Measurements from ENCODE around the gene WNK4. TPM values are rescaled to one million over a fixed set of nuclear protein-coding genes. Genes with fewer than 3 reads are reported as not detected.

WNK4 gene
- total and polyA plus RNA-seq, 4 donors: 0.09 to 0.77 (median 0.45) TPM

GRCh38 chr17:42804918-42805367 is 24.5 kb downstream of the WNK4 start:
- H3K27ac ChIP-seq (ENCODE audit: low read depth in 1 of 2, low read length in 1 of 2): peak overlapping the region in 1 of 2 donors; percentile 31
- no peaks in the 10 kb centered on the region for H3K27me3 ChIP-seq (ENCODE audit: control insufficient read depth in 3 of 3, insufficient read depth in 3 of 3, low read length in 2 of 3)
- H3K9ac ChIP-seq (ENCODE audit: insufficient read depth in 1 of 2, low read length in 2 of 2): no peak overlapping the region
- peak in 2 of 3 donors; percentile 47 to 70 for DNase-seq
- TF ChIP-seq CTCF (IDR thresholded peaks at IDR 0.05; ENCODE audit: control extremely low read depth, extremely low read depth): no peak
- 84 to 86% methylated on average over 1 of the region's 1 CpG for WGBS, 2 donors
- ATAC-seq (ENCODE audit: insufficient read depth, low FRiP score): no peak
- no peak overlapping the region for H3K4me3 ChIP-seq
- peaks cover 0 to 8% (median 0%) of the 10 kb centered on the region in 5 donors for H3K4me1 ChIP-seq (ENCODE audit: control insufficient read depth in 5 of 5, insufficient read depth in 5 of 5, low read length in 5 of 5)
- no peaks in the 10 kb centered on the region for H3K9me3 ChIP-seq (ENCODE audit: control insufficient read depth in 4 of 4, insufficient read depth in 3 of 4, low read length in 3 of 4)
- peaks cover 0 to 4% (median 0%) of the 10 kb centered on the region in 4 donors for H3K36me3 ChIP-seq (ENCODE audit: control insufficient read depth in 4 of 4, insufficient read depth in 4 of 4, low read length in 4 of 4)

- no peak overlapping the region for H3K27ac ChIP-seq (ENCODE audit: low read depth in 1 of 2, low read length in 1 of 2)
- H3K27me3 ChIP-seq (ENCODE audit: control insufficient read depth in 3 of 3, insufficient read depth in 3 of 3, low read length in 2 of 3): no peaks in the 10 kb centered on the region
- H3K9ac ChIP-seq (ENCODE audit: insufficient read depth in 1 of 2, low read length in 2 of 2): no peak overlapping the region
- WGBS, 2 donors: 88 to 94% methylated on average over 1 of the region's 1 CpG
- TF ChIP-seq CTCF (IDR thresholded peaks at IDR 0.05; ENCODE audit: control extremely low read depth, extremely low read depth): no peak
- no peak overlapping the region for H3K4me3 ChIP-seq
- peaks cover 0 to 5% (median 4%) of the 10 kb centered on the region in 4 donors for H3K36me3 ChIP-seq (ENCODE audit: control insufficient read depth in 4 of 4, insufficient read depth in 4 of 4, low read length in 4 of 4)
- no peak for DNase-seq
- ATAC-seq (ENCODE audit: insufficient read depth, low FRiP score): no peak
- H3K4me1 ChIP-seq (ENCODE audit: control insufficient read depth in 5 of 5, insufficient read depth in 5 of 5, low read length in 5 of 5): peaks cover 0 to 8% (median 0%) of the 10 kb centered on the region in 5 donors
- H3K9me3 ChIP-seq (ENCODE audit: control insufficient read depth in 4 of 4, insufficient read depth in 3 of 4, low read length in 3 of 4): no peaks in the 10 kb centered on the region
Measured at GRCh38 chr17:42806249-42806648, 25.8 kb downstream of the WNK4 start.

GRCh38 chr17:42809250-42809649 is 28.8 kb downstream of the WNK4 start:
- H3K9me3 ChIP-seq (ENCODE audit: control insufficient read depth in 4 of 4, insufficient read depth in 3 of 4, low read length in 3 of 4): no peaks in the 10 kb centered on the region
- H3K36me3 ChIP-seq (ENCODE audit: control insufficient read depth in 4 of 4, insufficient read depth in 4 of 4, low read length in 4 of 4): peaks cover 3 to 14% (median 9%) of the 10 kb centered on the region in 4 donors
- no peak for DNase-seq
- no peak overlapping the region for H3K4me3 ChIP-seq
- ATAC-seq (ENCODE audit: insufficient read depth, low FRiP score): no peak
- H3K9ac ChIP-seq (ENCODE audit: insufficient read depth in 1 of 2, low read length in 2 of 2): no peak overlapping the region
- no peaks in the 10 kb centered on the region for H3K27me3 ChIP-seq (ENCODE audit: control insufficient read depth in 3 of 3, insufficient read depth in 3 of 3, low read length in 2 of 3)
- no peak for TF ChIP-seq CTCF (IDR thresholded peaks at IDR 0.05; ENCODE audit: control extremely low read depth, extremely low read depth)
- 23 to 41% methylated on average over 3 of the region's 3 CpGs for WGBS, 2 donors
- H3K4me1 ChIP-seq (ENCODE audit: control insufficient read depth in 5 of 5, insufficient read depth in 5 of 5, low read length in 5 of 5): no peaks in the 10 kb centered on the region
- no peak overlapping the region for H3K27ac ChIP-seq (ENCODE audit: low read depth in 1 of 2, low read length in 1 of 2)
